ENCODE data around the gene PTPN18.
"Not testable (repeated sequence)": the region's sequence is repeated elsewhere in the genome, so short reads cannot be mapped to it uniquely, and the experiment has no call there.

PTPN18 gene, protein sequence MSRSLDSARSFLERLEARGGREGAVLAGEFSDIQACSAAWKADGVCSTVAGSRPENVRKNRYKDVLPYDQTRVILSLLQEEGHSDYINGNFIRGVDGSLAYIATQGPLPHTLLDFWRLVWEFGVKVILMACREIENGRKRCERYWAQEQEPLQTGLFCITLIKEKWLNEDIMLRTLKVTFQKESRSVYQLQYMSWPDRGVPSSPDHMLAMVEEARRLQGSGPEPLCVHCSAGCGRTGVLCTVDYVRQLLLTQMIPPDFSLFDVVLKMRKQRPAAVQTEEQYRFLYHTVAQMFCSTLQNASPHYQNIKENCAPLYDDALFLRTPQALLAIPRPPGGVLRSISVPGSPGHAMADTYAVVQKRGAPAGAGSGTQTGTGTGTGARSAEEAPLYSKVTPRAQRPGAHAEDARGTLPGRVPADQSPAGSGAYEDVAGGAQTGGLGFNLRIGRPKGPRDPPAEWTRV

DNA sequence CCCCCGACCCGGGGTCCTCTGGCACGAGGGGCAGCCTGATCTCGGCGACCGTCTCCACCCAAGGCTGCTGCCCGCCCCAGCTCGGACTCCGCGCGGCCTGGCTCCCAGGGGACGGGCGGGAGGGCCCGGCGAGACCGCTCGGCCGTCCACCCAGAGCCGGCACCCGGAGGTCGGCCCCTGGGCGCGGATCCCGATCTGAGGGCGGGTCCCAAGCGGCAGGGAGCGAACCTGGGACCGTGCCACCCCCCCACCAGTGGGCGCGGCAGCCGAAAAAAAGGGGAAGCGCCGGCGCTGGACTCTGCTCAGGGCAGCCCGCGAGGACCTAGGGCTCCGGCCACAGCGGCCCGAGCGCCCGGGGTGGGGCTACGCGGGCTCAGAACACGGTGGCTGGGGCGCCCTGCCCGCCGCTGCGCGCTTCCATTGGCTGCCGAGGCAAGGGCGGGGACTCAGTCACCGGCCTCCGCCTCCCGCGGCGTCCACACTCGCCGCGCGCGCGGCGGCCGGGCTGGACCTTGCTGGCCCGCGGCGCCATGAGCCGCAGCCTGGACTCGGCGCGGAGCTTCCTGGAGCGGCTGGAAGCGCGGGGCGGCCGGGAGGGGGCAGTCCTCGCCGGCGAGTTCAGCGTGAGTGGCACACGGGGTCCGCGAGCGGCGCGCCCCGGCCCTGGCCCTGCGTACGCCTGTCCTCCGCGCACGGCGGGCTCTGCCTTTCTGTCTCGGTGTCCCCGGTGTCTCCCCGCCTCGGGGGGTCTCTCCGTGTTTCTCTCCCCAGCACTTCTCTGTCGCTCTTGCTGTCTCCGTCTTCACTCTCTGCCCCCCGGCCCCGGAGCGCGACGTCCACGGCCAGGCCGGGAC lies at the start of gene PTPN18:
Gene PTPN18 (plus strand): TSS at position 479 of the 854 bp plus-strand sequence. CDS start 52 bp downstream, at position 531.
- peak; percentile 85 for DNase-seq (ENCODE audit: low spot score)

DNA sequence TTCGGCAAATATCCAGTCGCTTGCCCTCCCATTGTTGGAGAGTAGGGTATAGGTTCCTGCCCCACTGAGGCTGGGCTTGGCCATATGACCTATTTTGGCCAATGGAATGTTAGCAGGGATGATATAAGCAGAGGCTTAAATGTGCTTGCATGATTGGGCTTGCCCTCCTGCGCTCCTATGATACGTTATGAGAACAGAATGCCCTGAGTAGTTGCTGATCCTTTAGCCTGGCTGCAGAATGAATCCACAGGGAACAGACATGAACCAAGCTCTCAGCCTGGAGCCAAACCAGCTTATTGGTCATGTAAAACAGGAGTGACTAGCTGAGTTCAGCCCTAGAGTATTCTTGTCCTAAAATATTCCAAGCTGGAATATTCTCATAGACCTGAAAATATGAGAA lies 48.0 kb upstream of the PTPN18 start:
- no peak for DNase-seq (ENCODE audit: low spot score)

DNA sequence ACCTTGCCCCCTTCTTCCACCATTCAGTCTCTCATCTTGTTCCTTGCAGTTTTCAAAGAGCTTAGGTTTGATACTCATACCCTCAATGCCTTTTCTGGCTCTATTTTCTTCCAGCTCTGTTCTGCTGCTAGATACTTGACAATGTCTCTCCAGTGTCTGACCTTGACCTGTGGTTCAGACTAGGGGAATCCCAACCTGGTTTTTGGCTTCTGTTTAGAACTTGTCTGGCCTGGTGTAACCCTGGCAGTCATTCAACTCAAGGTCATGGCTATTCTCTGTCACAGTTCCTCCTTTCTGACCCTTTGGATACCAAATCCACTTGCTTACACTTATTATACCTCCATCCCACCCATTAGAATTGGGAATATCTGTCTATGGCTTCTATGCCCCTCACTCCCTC lies 45.0 kb upstream of the PTPN18 start:
- no peak for DNase-seq (ENCODE audit: low spot score)

DNA sequence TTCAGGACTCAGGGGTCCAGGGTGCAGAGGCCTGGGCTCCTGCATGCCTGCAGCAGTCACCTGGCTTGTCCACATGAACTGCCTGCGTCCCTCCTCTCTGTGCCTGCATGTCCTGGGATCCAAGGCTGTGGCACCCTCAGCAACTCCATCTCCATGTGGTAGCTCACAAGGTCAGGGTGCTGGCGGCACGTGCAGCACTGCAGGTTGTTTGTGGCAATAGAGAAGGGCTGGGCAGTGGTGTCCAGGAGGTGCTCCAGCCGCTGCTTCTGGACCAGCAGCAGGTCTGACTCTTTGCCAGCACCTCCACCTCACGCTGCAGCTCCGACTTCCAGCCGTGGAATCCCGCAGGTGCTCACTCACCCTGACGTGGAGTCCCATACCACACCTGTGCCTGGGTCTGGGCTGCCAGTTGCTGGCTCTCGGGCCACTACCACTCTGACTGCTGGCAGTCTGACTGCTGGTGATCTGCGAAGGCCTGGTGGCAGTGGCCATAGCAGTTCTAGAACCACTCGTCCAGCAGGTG lies 42.0 kb upstream of the PTPN18 start:
- DNase-seq (ENCODE audit: low spot score): no peak

DNA sequence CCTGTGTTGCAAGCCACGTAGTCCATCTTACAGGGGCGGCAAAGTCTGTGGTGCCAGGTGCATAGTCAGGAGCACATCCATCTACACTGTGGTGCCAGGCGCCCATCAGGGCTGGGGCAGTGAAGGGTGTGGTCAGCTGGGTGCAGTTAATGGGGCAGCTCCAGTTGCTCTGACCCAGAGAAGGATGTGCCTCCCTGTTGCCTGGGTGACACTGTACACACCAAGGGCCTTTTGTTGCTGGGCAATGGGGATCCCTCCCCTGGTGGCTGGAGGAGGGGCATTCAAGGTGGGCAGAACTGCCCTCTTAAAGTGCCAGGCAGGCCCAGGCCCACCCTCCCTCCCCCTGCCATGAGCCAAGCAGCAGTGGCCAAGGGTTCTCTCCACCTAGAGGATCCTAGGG lies 41.5 kb upstream of the PTPN18 start:
- no peak for DNase-seq (ENCODE audit: low spot score)

DNA sequence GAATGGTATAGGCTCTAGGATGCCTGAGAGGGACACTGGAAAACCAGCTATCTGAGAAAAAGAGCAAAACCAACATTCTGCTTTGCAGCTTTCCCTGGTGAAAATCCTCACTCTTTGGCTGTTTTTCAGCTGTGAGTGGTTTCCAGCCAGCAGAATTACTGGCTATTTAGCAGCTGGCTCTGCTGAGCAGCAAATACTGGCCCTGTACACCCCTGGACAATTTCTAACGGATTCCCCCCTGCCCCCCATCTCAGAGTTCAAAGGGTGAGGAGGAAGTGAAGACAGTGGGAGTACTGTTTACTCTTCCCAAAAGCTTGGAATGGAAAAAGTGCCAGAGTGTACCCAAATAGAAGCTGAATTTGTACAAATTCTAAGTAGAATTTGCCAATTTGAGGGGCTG lies 39.3 kb upstream of the PTPN18 start:
- no peak for DNase-seq (ENCODE audit: low spot score)

DNA sequence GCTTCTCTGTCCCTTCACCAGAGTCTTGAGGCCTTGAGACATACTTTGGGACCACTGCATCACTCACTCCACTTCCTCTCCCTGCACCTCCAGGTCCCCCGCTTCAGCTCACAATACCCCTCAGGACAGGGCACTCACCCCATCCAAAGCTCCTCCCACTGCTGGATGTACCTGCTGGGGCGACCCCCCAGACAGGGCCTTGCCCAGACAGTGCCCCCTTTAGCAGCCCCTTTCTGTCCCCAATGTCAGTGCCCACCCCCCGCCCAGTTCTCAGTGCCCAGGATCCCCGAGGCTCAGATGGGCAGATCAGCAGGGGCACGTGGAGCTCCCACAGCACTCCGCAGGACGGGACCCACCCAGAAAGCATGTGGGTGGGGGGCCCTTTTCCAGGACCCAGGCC lies 37.0 kb upstream of the PTPN18 start:
- DNase-seq (ENCODE audit: low spot score): no peak

DNA sequence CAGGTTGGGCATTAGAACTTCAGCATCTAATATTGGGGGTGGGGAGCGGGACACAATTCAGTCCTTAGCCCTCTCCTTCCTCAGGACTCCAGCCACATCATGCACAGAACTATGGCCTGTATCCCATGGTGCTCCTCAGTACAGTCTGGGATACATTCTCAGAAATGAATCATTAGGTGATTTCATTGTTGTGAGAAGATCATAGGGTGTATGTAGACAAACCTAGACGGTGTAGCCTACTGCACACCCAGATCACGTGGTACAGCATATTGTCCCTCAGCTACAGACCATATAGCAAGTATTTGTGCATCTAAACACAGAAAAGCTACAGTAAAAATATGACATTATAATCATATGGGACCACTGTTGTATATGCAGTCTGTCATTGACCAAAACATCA lies 36.3 kb upstream of the PTPN18 start:
- DNase-seq (ENCODE audit: low spot score): no peak

DNA sequence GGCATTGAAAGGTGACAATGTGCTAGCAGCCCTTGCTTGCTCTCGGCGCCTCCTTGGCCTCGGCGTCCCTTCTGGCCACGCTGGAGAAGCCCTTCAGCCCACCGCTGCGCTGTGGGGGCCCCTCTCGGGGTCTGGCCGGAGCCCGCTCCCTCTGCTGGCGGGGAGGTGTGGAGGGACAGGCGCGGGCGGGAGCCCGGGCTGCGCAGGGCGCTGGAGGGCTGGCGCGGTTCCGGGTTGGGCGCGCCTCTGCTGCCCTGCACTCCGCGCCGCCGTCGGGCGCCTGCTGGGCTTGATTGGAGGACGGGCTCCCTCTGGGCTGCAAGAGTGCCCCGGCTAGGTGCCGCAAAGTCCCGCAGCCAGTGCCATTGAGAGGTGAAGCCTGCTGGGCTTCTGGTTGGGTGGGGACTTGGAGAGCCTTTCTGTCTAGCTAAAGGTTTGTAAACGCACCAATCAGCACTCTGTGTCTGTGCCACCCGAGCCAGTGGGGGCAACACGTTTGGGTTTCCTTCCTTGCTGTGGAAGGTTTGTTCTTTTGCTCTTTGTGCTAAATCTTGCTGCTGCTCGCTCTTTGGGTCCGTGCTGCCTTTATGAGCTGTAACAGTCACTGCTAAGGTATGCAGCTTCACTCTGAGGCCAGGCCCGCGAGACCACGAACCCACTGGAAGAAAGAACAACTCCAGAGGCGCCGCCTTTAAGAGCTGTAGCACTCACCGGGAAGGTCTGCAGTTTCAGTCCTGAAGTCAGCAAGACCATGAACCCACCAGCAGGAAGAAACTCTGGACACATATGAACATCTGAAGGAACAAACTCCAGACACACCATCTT lies 27.9 kb upstream of the PTPN18 start:
- DNase-seq (ENCODE audit: low spot score): no peak

DNA sequence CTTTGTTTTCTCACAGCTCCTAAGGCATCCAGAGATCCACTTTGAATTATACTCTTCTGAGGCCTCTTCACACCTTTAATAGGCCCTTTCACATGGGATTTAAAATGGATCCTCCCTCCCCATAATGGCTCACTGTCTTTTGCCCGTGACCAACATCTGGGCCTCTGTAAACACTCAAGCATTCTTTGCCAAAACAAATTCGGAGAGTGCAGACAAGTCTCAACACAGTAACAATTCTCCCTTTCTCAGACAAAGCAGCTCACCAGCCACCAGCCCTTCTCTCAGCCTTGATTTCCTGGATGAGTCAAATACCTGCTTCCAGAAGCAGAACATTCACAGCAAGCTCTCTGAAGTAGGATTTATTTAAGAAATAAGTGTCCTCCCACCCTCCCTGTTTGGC lies 27.1 kb upstream of the PTPN18 start:
- DNase-seq (ENCODE audit: low spot score): no peak

DNA sequence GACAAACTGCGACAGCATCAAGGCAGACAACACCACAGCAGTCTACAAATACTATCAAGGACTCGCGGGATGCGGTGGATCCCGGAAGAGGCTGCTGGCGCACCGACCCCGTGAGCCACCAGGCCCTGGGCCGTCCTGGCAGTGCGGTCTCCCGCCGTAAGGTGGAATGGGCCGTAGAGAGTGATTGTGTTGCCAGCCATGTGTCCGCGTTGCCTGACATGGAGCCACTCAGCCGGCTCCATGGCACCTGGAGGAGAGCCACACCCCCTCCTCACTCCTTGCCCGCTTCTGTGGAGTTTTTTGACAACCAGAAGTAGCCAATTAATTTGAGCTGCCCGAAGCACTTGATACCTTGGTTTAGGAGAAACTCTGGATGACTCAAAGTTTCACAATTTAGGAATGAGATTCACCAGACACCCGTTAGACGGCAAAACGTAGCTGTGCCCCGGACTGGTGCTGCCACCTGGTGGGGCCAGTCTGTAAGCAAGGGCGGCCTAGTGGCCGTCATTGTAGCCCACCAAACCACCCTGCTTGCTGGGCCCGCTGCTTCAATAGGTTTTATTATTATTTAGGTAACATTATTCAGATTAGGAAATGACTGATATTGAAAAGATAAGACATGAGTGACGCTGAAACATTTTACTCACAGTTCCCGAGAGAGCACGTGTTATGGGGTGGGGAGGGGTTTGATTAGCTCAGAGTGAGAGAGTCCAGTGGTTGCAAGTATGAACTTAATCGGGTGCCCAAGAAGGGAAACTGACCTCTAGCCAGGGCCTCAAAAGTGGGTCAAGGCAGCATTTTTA lies 23.4 kb upstream of the PTPN18 start:
- peak; percentile 55 for DNase-seq (ENCODE audit: low spot score)

DNA sequence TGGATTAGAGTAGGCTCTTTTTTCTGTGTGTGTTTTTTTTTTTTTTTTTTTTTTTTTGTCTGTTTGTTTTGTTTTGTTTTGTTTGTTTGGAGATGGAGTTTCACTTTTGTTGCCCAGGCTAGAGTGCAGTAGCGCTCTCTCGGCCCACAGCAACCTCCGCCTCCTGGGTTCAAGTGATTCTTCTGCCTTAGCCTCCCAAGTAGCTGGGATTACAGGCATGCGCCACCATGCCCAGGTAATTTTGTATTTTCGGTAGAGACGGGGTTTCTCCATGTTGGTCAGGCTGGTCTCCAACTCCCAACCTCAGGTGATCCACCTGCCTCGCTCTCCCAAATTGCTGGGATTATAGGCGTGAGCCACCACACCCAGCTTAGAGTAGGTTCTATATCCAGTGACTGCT lies 22.6 kb upstream of the PTPN18 start:
- DNase-seq (ENCODE audit: low spot score): not testable (repeated sequence)

DNA sequence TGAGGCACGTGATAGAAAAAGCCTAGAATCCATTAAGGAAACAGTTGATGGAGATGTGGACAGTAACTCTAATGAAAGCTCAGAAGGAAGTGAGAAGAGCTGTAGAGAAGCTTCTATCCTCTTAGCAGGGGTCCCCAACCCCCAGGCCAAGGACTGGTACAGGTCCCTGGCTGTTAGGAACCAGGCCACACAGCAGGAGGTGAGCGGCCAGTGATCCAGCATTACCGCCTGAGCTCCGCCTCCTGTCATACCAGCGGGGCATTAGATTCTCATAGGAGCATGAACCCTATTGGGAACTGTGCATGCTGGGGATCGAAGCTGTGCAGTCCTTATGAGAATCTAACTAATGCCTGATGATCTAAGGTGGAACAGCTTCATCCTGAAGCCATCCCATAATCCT lies 21.8 kb upstream of the PTPN18 start:
- DNase-seq (ENCODE audit: low spot score): no peak

DNA sequence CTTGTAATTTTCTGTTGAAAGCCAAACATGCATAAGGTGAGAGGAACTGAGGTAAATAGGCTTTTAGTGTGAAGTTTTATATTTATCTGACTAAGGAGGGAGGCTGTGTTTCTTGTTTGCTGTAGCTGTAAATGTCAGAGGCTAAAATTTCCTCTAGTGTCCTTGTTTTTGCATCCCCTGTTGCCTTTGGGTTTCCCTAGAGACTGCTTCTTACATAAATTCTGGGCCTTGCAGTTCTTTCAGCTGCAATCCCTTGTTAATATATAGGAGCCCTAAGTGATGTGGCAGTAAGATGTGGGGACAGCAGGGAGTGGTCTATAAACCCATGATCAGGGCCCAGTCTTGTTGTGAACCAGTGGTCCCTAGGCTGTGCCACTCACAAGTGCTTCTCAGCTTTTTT lies 20.6 kb upstream of the PTPN18 start:
- no peak for DNase-seq (ENCODE audit: low spot score)

DNA sequence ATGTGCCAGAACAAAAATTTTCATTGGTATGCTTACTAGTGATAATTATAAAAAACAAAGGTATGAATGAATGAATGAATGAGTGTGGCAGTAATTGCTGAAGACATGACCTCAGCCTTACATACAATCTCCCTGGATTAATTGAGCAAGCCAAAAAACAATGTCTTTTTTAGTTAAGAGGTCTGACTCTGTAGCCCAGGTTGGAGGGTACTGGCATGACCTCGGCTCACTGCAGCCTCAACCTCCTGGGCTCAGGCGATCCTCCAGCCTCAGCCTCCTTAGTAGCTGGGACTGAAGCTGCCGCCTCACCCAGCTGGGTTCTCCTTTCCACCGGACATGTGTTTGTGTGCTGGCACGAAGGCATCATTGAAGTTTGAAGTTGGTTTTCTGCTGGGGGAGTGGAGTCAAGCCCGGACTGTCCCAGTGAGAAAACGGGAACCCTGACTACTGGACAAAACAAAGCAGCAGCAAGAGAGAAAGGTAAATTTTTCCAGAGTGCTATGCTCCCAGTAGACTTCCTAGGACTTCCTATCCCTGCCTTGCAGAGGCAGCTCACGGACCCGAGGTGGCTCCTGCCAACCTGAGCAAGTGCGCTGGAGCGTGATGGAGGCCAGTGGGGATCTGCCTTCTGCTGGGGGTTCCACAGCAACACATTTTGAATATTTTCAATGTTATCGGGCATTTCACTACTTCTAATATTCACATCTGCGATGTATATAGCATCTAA lies 19.5 kb upstream of the PTPN18 start:
- DNase-seq (ENCODE audit: low spot score): peak; percentile 29

DNA sequence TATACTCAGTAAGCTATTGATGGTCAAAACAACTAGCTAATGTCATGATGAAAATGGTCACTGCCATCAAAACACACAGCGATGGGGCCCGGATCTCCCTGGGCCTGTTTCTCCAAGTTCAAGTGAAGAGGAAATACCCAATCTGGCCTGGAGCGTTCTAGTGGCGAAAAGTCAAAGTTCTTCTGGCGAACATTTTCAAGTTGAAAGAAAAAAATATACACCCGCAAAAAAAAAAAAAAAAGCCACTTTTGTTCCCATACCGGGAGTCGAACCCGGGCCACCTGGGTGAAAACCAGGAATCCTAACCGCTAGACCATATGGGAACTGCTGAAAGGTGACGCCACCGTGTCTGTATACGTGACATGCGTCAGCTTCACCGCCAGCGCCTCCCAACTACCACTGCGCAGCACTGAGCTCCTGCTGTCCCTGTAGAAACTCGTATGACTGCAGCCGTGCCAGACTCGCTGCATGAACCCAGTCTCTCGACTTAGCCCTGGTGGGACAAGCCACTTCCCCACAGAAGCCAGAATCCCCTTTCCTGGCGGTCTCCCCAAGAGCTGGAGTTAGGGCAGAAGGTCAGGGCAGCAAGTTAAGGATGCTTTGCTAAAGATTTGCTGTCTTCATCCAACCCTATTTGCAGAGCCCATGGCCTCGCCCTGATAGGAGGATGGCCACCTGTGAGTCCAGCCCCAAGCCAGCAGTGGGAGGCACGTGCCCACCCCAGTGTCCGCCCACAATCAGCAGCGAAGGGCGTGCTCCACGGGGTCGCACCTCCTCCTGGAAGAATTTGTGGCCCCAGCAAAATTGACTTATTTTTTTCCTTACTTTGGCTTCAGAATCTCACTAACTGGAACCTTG lies 18.8 kb upstream of the PTPN18 start:
- peak; percentile 94 for DNase-seq (ENCODE audit: low spot score)

DNA sequence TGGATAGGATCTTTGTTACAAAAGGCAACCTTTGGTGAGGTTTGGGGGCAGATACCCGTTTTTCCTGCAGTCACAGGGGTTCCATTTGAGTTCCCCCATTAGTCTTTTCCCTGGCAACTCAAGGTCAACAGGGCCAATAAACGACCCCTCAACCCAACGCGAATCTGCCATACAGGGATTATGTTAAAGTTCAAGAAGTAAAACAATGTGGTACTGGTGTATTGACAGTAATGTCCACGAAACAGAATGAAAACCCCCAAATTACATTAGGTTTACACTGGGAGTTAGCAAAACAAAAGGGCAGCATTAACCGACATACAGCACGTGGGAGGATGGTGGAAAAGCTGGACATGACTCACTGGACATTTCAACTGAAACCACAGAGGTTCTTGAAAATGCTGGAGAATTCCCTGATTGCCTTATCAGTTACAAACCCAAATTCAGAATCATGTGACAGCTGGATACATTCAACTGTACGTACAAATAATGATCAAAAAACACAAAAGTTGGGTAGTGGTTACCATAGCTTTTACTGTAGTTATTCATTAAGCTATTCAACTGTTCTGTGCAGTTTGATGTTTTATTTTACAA lies 18.0 kb upstream of the PTPN18 start:
- no peak for DNase-seq (ENCODE audit: low spot score)

DNA sequence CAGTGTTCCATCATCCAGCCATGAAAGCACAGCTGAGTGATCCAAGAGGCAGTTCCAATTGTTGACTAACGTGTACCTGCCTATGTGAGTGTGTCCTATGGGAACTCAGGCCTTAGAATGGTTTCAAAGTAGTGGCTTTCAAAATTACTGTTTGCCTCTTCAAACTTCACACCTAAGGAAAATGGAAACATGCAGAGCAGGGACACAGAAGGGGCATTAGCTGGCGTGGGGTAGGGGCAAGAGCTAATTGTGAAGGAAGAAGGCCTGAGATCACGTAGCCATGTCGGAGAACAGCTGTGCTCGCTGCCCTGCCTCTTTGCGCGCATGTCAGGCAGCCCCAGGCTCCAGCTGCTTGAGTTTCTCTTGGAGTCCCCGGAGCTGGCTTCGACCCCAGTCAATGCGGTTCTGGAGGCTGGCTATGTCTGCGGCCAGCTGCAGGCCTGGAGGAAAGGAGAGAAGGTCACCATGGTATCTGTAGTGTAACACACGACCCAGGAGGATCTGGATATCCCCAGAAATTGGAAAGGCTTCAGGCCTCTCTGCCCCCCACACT lies 17.0 kb upstream of the PTPN18 start:
- DNase-seq (ENCODE audit: low spot score): no peak
